Activated CD8-positive, alpha-beta T cell treated with anti-CD3 and anti-CD28 coated beads for 36 hours (primary cell): ENCODE results near the gene HIVEP2. TPM values are rescaled to one million over a fixed set of nuclear protein-coding genes. Genes with fewer than 3 reads are reported as not detected.

ENCODE experiments used
- ATAC-seq: fragments of 200-7000 bp; cut with Tn5 transposase; one replicate; pipeline ENCODE4 v1.10.0; 2021; ENCODE audit warnings: mild to moderate bottlenecking, moderate library complexity
- CTCF ChIA-PET: fragments of 350-600 bp; sonication (Branson Sonifier 250); formaldehyde crosslinking; loops from one replicate; lab custom pipeline; 2021; ENCODE audit warnings: antibody characterized with exemption; lab: Charles Lee
- POLR2A ChIA-PET: fragments of 350-600 bp; sonication (Branson Sonifier 250); formaldehyde crosslinking; loops from one replicate; lab custom pipeline; 2021; ENCODE audit warnings: antibody characterized with exemption; lab: Charles Lee
- DNase-seq: peaks from one replicate; pipeline ENCODE4 v3.0.0-alpha.2; 2020
- H3K27ac Mint-ChIP-seq: one replicate; pipeline ENCODE4 v1.8.0; 2021; ENCODE audit warnings: mild to moderate bottlenecking, mixed read lengths
- H3K27me3 Mint-ChIP-seq: one replicate; pipeline ENCODE4 v1.8.0; 2021; ENCODE audit warnings: mixed read lengths
- H3K36me3 Mint-ChIP-seq: one replicate; pipeline ENCODE4 v1.8.0; 2021; ENCODE audit warnings: low read depth, mixed read lengths
- H3K4me1 Mint-ChIP-seq: one replicate; pipeline ENCODE4 v1.8.0; 2021; ENCODE audit warnings: low read depth, mixed read lengths
- H3K4me3 Mint-ChIP-seq: one replicate; pipeline ENCODE4 v1.8.0; 2021; ENCODE audit warnings: mild to moderate bottlenecking, moderate library complexity, mixed read lengths
- H3K9me3 Mint-ChIP-seq: one replicate; pipeline ENCODE4 v1.8.0; 2021; ENCODE audit warnings: mixed read lengths
- intact Hi-C: fragments of 100-400 bp; cut with micrococcal nuclease; formaldehyde crosslinking; loops from one replicate; pipeline ENCODE4 v1.10.0; 2022
- total RNA-seq, 2 experiments: library from RNA; stranded (reverse); gene quantifications; one replicate each; pipeline ENCODE4 v1.2.3, GENCODE V29; 2021
- TF ChIP-seq, protein P1 (sequence below): fragments of 200-600 bp; IDR thresholded peaks from one replicate; pipeline ENCODE4 v1.8.0; 2022; ENCODE audit warnings: antibody characterized with exemption, mild to moderate bottlenecking

Gene HIVEP2
- total RNA-seq, 2 experiments from 2014 or later = 31.8 to 38.1 TPM

DNA sequence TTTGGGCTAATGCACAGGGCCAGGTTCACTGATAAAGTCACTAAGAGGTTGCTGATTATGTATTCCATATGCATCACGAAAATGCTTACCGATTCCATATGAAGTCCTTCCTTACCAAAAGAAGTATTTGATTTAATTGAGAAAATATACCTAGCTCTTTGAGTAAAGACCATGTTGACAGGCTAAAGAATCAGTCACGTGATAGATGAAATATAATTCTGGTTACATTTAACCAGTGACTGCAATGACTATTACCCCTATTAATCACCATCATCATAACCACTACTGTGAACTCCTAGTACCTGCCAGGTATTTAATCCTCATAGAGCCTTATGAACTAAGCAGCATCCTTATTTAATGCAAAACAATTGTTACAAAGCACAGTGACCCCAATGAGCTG lies 110.1 kb downstream of the HIVEP2 start:
- H3K4me1 Mint-ChIP-seq = peaks cover 87% of the 10 kb centered on the region
- TF ChIP-seq, protein P1, sequence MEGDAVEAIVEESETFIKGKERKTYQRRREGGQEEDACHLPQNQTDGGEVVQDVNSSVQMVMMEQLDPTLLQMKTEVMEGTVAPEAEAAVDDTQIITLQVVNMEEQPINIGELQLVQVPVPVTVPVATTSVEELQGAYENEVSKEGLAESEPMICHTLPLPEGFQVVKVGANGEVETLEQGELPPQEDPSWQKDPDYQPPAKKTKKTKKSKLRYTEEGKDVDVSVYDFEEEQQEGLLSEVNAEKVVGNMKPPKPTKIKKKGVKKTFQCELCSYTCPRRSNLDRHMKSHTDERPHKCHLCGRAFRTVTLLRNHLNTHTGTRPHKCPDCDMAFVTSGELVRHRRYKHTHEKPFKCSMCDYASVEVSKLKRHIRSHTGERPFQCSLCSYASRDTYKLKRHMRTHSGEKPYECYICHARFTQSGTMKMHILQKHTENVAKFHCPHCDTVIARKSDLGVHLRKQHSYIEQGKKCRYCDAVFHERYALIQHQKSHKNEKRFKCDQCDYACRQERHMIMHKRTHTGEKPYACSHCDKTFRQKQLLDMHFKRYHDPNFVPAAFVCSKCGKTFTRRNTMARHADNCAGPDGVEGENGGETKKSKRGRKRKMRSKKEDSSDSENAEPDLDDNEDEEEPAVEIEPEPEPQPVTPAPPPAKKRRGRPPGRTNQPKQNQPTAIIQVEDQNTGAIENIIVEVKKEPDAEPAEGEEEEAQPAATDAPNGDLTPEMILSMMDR = no peak
- ChIA-PET POLR2A (interaction anchor here (1.0 to 2.4 kb wide), 2 partner anchors 10 to 109 kb away, joined by 3 to 9 read pairs; no protein-coding TSS in a partner anchor), CTCF (interaction anchor here (0.6 kb wide), 1 partner anchor 23 kb away, joined by 3 read pairs; no protein-coding TSS in a partner anchor)
- no peaks in the 10 kb centered on the region for H3K27me3 Mint-ChIP-seq
- no peak overlapping the region for H3K4me3 Mint-ChIP-seq
- H3K36me3 Mint-ChIP-seq = peaks cover 49% of the 10 kb centered on the region
- no peak overlapping the region for H3K27ac Mint-ChIP-seq
- H3K9me3 Mint-ChIP-seq = no peaks in the 10 kb centered on the region
- ATAC-seq (no peak), DNase-seq (no peak)
- intact Hi-C loops = no loop called here

DNA sequence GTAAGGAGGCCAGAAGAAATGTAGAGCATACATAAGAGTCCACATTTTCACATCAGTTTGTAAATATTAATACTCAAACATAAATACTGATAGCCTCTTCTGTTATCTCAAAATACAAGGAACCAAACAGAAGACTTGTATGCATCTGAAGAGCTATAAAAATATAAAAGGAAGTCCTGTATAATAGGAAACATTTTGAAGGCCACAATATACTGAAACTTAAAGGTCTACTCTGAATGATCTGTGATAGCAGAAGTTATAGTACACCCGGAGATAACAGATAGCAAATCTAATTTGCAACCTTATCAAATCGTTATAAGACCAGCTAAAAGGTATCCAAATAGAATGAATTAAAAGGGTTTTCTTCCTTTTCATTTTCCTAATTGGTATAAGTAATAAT lies 111.2 kb downstream of the HIVEP2 start:
- Mint-ChIP-seq H3K4me1 (peaks cover 87% of the 10 kb centered on the region), H3K9me3 (no peaks in the 10 kb centered on the region), H3K36me3 (peaks cover 54% of the 10 kb centered on the region), H3K4me3 (no peak overlapping the region), H3K27me3 (no peaks in the 10 kb centered on the region), H3K27ac (peak overlapping the region; percentile 90)
- intact Hi-C loops = no loop called here
- CTCF ChIA-PET = interaction anchor here (0.7 to 2.2 kb wide), 3 partner anchors 9 to 32 kb away, joined by 3 to 8 read pairs (median 3); no protein-coding TSS in a partner anchor
- DNase-seq = no peak
- POLR2A ChIA-PET = interaction anchor here (0.8 kb wide), 1 partner anchor 113 kb away, joined by 3 read pairs; no protein-coding TSS in a partner anchor
- ATAC-seq = no peak
- TF ChIP-seq, protein P1 = no peak

DNA sequence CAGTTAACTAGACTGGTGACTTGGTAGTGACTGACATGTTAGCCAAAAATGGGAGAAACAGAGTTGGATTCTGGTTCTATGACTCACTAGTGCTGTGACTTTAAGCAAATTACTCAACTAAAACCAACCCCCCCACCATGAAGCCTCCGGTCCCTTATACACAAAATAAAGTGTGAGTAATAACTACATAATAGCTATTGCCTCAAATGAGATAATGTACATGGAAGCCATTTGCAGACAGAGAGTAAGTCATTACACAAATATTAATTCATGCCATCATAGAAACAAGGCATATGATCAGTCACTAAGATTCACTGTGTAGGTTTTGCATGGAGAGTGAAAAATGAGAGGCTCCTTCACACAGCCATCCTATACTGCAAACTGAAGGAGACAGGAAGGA lies 111.9 kb downstream of the HIVEP2 start:
- Mint-ChIP-seq H3K27ac (peak overlapping the region; percentile 90), H3K27me3 (no peaks in the 10 kb centered on the region), H3K9me3 (no peaks in the 10 kb centered on the region), H3K4me1 (peaks cover 85% of the 10 kb centered on the region), H3K36me3 (peaks cover 57% of the 10 kb centered on the region), H3K4me3 (peak overlapping the region; percentile 39)
- DNase-seq (peak; percentile 73), ATAC-seq (peak; percentile 88)
- CTCF ChIA-PET = interaction anchor here (1.2 to 2.2 kb wide), 2 partner anchors 9 to 13 kb away, joined by 3 to 8 read pairs; no protein-coding TSS in a partner anchor
- intact Hi-C loops = no loop called here
- POLR2A ChIA-PET = interaction anchor here (0.8 to 2.4 kb wide), 2 partner anchors 10 to 114 kb away, joined by 3 to 9 read pairs; no protein-coding TSS in a partner anchor
- TF ChIP-seq, protein P1 = no peak

DNA sequence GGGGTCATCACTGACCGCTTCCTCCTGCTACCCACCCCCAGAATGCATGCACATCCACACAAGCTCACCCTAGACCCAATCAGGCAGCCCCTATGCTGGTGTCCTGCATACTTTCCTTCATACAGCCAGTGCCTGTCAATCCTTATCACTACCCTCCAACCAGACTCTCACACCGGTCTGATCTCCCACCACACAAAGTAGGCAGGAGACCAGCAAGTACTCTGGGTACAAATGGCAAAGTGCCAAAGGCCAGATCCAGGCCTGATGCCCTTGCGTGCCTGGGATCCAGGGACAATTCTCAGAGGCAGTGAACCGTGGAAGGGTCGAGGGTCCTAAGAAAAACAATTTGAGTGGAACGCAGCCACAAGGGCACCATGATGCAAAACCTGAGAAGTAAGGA lies 114.2 kb downstream of the HIVEP2 start:
- Mint-ChIP-seq H3K36me3 (peaks cover 63% of the 10 kb centered on the region), H3K27me3 (no peaks in the 10 kb centered on the region), H3K27ac (peak overlapping the region; percentile 64), H3K9me3 (no peaks in the 10 kb centered on the region), H3K4me1 (peaks cover 87% of the 10 kb centered on the region), H3K4me3 (no peak overlapping the region)
- CTCF ChIA-PET = interaction anchor here (0.7 to 2.1 kb wide), 5 partner anchors 11 to 196 kb away, joined by 3 to 5 read pairs (median 3); no protein-coding TSS in a partner anchor
- POLR2A ChIA-PET = interaction anchor here (2.1 to 2.4 kb wide), 2 partner anchors 9 to 12 kb away, joined by 7 to 9 read pairs; no protein-coding TSS in a partner anchor
- TF ChIP-seq, protein P1 = no peak
- DNase-seq = no peak
- intact Hi-C loops = no loop called here
- ATAC-seq = no peak

DNA sequence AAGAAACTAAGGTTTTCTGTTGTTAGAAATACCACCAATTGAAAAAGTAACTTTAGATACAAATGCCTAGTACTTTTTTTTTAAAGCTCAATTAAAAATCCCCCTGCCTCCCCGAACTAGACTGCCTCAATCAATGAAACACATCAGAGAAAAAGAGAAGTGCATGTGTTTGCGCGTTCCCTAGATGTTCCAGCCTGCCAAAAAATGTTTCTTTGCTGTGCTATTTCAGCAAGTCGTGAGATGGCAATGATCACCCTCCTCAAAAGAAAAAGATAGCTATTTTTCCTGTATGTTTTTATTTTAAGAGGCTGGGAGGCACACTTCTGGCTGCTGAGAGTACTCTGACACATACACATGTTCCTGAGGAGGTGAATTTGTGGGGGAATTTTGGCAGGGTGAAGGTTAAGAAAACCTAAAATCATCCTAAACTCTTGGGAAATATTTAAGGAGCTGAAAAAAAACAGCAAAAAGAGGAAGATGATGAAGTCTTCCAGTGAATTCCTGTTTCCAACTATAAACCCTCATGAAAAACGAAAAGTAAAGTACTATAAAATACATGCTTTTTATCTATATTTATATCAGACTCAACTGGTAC lies 114.8 kb downstream of the HIVEP2 start:
- POLR2A ChIA-PET = interaction anchor here (1.4 to 2.1 kb wide), 2 partner anchors 8 to 18 kb away, joined by 4 to 7 read pairs; no protein-coding TSS in a partner anchor
- intact Hi-C loops = no loop called here

More for the DNA sequence above, 114.8 kb downstream of the HIVEP2 start:
- DNase-seq (no peak), ATAC-seq (no peak)
- H3K27ac Mint-ChIP-seq = peak overlapping the region; percentile 64
- H3K4me3 Mint-ChIP-seq = no peak overlapping the region
- H3K36me3 Mint-ChIP-seq = peaks cover 58% of the 10 kb centered on the region
- no peaks in the 10 kb centered on the region for H3K9me3 Mint-ChIP-seq
- CTCF ChIA-PET = interaction anchor here (0.7 to 2.1 kb wide), 6 partner anchors 11 to 197 kb away, joined by 3 to 5 read pairs (median 3); no protein-coding TSS in a partner anchor
- TF ChIP-seq, protein P1 = no peak
- no peaks in the 10 kb centered on the region for H3K27me3 Mint-ChIP-seq
- H3K4me1 Mint-ChIP-seq = peaks cover 84% of the 10 kb centered on the region
